ENCODE data around the gene ZDHHC4. TPM values are rescaled to one million over a fixed set of nuclear protein-coding genes. Genes with fewer than 3 reads are reported as not detected.
A peak's percentile ranks its signal among the peaks of the same experiment; 100 is the strongest.

ZDHHC4 gene
- total and polyA plus RNA-seq, 2 experiments from 2014 or later = 55.4 to 72.6 TPM

DNA sequence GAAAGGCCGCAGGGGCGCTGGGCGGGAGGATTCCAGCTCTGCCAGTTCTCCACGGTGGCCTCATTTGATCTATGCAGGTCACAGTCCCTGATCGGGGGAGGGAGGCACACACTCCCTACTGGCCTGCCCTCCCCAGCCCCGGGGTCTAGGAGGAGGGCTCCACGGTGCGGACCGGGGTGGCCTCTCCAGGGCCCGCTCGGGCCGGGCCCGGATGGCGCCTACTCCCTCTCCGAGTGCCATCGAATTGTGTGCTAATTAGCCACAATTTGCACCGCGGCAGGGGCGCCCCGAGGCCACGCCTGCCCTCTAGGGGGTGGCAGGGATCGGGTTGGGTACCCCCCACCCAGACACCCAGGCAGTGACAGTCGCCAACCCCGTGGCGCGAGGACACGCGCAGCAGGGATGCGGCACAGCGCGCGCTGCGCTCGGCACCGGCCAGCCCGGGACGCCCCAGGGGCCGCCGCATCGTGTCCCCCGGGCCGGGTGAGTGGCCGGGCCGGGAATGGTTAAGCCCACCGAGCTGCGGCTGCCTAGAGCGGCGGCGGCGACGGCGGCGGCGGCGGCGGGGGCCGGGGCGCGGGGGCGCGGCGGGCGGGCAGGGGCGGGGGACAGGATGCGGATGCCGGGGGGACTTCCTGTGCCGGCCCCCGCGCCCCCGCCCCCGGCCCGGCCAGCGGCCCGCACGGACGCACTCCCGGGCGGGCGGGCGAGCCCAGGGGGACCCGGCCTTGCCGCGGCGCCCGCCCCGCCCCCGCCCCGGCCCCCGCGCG lies 37.9 kb downstream of the ZDHHC4 start, which contains the start of gene ZNF853:
ZNF853 (plus strand) TSS at position 658 of the 770 bp plus-strand sequence. CDS start 565 bp downstream, outside the sequence.
- Histone ChIP-seq H3K9ac (no peak within 1 kb of the TSS), H3K4me3 (peak within 1 kb of the TSS; percentile 37; the same call in 1 of the 2 replicates)
- DNase-seq = no peak

DNA sequence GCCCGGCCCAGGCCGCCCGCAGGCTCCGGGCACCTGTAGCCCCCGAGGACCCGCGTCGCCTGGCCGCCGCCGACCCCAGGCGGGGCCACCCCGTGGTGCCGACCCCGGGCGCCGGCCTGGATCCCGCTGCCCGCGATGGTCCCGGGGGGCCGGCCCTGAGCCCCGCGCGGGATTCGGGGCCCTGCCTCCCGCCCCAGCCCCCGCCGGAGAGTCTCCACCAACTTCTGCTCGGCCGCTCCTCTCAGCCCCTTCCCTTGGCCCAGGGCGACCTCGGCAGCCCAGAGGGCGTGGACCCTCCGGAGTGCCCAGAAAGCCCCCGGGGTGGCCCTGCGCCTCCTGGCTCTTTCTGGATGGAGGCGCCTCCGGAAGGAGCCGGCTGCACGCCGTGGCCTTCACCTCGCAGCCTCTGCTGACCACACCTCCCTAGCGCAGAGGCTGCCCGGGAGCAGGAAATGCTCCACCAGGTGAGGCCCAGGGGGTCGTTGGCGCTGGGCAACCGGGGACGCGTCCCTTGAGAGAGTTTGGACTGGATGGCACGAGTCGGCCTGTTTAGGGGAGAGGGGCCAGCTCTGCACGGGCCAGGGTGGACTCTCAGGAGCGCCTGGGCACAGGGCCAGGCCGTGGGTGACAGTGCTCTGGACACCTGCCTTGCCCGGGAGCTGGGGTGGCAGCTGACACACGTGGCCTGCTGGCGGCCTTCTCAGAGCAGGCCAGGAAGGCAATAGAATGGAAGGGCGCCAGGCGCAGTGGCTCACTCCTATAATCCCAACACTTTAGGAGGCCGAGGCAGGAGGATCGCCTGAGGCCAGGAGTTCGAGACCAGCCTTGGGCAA lies 38.7 kb downstream of the ZDHHC4 start:
- no peak overlapping the region for H3K9ac ChIP-seq
- H3K27me3 ChIP-seq (replicated peaks; ENCODE audit: insufficient read depth) = peaks cover 42% of the 10 kb centered on the region
- no peak overlapping the region; the same call in 1 of the 2 replicates for H2AFZ ChIP-seq
- no peaks in the 10 kb centered on the region for H3K4me1 ChIP-seq (ENCODE audit: insufficient read depth)
- H3K9me2 ChIP-seq (ENCODE audit: insufficient read depth) = no peaks in the 10 kb centered on the region
- DNase-seq = no peak
- H3K4me3 ChIP-seq = no peak overlapping the region
- no peaks in the 10 kb centered on the region for H4K20me1 ChIP-seq (ENCODE audit: insufficient read depth)
- no peaks in the 10 kb centered on the region for H3K79me2 ChIP-seq (ENCODE audit: insufficient read depth)
- no peaks in the 10 kb centered on the region for H3F3A ChIP-seq (ENCODE audit: insufficient read depth)
- H3K9me3 ChIP-seq (ENCODE audit: low read depth) = no peaks in the 10 kb centered on the region
- no peak overlapping the region for H3K27ac ChIP-seq
- TF ChIP-seq EZH2 (IDR thresholded peaks at IDR 0.05; ENCODE audit: insufficient read depth, poor library complexity, severe bottlenecking) (no peak), EZH2phosphoT487 (IDR thresholded peaks at IDR 0.05; ENCODE audit: insufficient read depth, low read depth) (0 out of 2 replicates have a peak, but pooled peaks have one; percentile 72)
- no peaks in the 10 kb centered on the region for H3K36me3 ChIP-seq (ENCODE audit: low read depth)
- no peak overlapping the region for H3K4me2 ChIP-seq (ENCODE audit: unreplicated experiment)
- 11 to 18% methylated on average over 34 to 53 of the region's 63 CpGs for WGBS, 2 experiments (ENCODE audit: low coverage in 1 of 2, low lambda C conversion rate in 2 of 2, missing lambda C conversion rate in 2 of 2)
- in situ Hi-C loops (cut with MboI) = no loop called here

More for the DNA sequence above, 37.9 kb downstream of the ZDHHC4 start, which contains the start of gene ZNF853:
- Histone ChIP-seq H3K4me1 (ENCODE audit: insufficient read depth) (no peaks in the 10 kb centered on the region), H2AFZ (no peak within 1 kb of the TSS; the same call in 1 of the 2 replicates), H3F3A (ENCODE audit: insufficient read depth) (no peaks in the 10 kb centered on the region), H3K79me2 (ENCODE audit: insufficient read depth) (no peaks in the 10 kb centered on the region), H3K4me2 (ENCODE audit: unreplicated experiment) (no peak within 1 kb of the TSS), H3K27me3 (replicated peaks; ENCODE audit: insufficient read depth) (peaks cover 42% of the 10 kb centered on the region), H3K27ac (no peak within 1 kb of the TSS), H3K9me2 (ENCODE audit: insufficient read depth) (no peaks in the 10 kb centered on the region), H3K9me3 (ENCODE audit: low read depth) (no peaks in the 10 kb centered on the region), H4K20me1 (ENCODE audit: insufficient read depth) (no peaks in the 10 kb centered on the region), H3K36me3 (ENCODE audit: low read depth) (no peaks in the 10 kb centered on the region)
- in situ Hi-C loops (cut with MboI) = no loop called here
- TF ChIP-seq EZH2phosphoT487 (IDR thresholded peaks at IDR 0.05; ENCODE audit: insufficient read depth, low read depth) (no peak), EZH2 (IDR thresholded peaks at IDR 0.05; ENCODE audit: insufficient read depth, poor library complexity, severe bottlenecking) (peak; percentile 64)
- 11% methylated on average over 25 to 38 of the region's 91 CpGs for WGBS, 2 experiments (ENCODE audit: low coverage in 1 of 2, low lambda C conversion rate in 2 of 2, missing lambda C conversion rate in 2 of 2)

DNA sequence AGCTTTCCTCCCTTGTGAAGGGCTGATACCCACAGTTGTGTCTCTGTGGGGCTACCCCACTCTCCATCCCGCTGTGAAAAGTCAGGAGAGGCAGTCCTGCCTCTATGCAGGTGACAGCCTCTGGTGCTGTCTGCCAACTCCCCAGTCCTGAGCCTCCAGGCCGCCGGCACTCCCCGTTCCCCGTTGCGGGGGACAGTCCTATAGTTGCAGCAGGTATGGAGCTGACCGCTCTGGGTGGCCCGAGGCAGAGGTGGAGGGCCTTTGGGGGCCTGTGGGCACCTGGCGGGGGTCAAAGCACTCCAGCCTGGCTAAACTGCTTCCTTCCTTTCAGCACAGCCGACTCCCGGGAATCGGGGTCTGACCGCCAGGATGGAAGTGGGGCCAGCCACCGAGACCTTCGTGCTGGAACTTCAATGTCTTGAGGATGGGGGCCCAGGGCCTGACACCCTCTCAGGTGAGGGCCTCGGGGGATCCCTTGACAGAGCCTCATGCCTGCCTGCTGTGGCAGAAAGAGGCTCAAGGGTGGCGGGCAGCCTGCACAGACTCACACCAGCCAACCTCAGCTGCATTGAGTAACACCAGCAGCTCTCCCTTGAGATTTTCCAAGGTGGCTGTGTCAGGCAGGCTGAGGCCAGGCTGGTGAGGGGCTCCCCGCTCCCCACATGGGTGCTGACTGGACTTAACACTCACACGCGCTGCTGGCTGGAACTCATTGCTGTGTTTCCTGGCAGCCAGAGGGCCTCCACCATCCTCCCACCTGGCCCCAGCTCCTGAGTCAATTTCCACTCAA lies 39.8 kb downstream of the ZDHHC4 start:
- H3K79me2 ChIP-seq (ENCODE audit: insufficient read depth) = no peaks in the 10 kb centered on the region
- no peak overlapping the region for H3K4me3 ChIP-seq
- no peak for TF ChIP-seq EZH2phosphoT487 (IDR thresholded peaks at IDR 0.05; ENCODE audit: insufficient read depth, low read depth)
- TF ChIP-seq EZH2 (IDR thresholded peaks at IDR 0.05; ENCODE audit: insufficient read depth, poor library complexity, severe bottlenecking) = no peak
- no peaks in the 10 kb centered on the region for H3K36me3 ChIP-seq (ENCODE audit: low read depth)
- WGBS, 2 experiments (ENCODE audit: low coverage in 1 of 2, low lambda C conversion rate in 2 of 2, missing lambda C conversion rate in 2 of 2) = 85% methylated on average over 13 to 20 of the region's 20 CpGs
- peaks cover 42% of the 10 kb centered on the region for H3K27me3 ChIP-seq (replicated peaks; ENCODE audit: insufficient read depth)
- no peaks in the 10 kb centered on the region for H3K9me3 ChIP-seq (ENCODE audit: low read depth)
- no peaks in the 10 kb centered on the region for H3F3A ChIP-seq (ENCODE audit: insufficient read depth)
- H3K27ac ChIP-seq = no peak overlapping the region
- DNase-seq = no peak
- H3K4me1 ChIP-seq (ENCODE audit: insufficient read depth) = no peaks in the 10 kb centered on the region
- H2AFZ ChIP-seq = no peak overlapping the region
- H4K20me1 ChIP-seq (ENCODE audit: insufficient read depth) = no peaks in the 10 kb centered on the region
- no peak overlapping the region for H3K4me2 ChIP-seq (ENCODE audit: unreplicated experiment)
- no peaks in the 10 kb centered on the region for H3K9me2 ChIP-seq (ENCODE audit: insufficient read depth)
- H3K9ac ChIP-seq = no peak overlapping the region
- in situ Hi-C loops (cut with MboI) = no loop called here

DNA sequence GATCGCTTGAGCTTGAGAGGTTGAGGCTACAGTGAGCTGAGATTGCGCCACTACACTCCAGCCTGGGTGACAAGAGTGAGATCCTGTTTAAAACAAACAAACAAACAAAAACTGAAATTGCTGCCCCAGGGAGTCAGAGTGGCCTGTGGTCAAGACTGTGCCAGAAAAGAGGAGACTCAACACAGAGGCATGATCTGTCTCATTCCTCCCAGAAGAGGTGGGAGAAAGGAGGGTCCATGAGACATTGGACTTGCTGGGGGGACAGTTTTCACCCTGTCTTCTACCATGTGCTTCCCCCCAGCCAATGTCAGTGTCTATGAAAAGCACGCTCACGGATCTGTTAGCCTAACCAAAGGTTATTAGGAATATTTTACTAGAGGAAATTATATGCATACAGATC lies 41.4 kb downstream of the ZDHHC4 start:
- 91% methylated on average over 4 of the region's 4 CpGs for WGBS, 2 experiments (ENCODE audit: low coverage in 1 of 2, low lambda C conversion rate in 2 of 2, missing lambda C conversion rate in 2 of 2)
- no peaks in the 10 kb centered on the region for H3K36me3 ChIP-seq (ENCODE audit: low read depth)
- peaks cover 39% of the 10 kb centered on the region for H3K27me3 ChIP-seq (replicated peaks; ENCODE audit: insufficient read depth)
- no peak overlapping the region for H3K4me2 ChIP-seq (ENCODE audit: unreplicated experiment)
- H3F3A ChIP-seq (ENCODE audit: insufficient read depth) = no peaks in the 10 kb centered on the region
- H3K4me1 ChIP-seq (ENCODE audit: insufficient read depth) = no peaks in the 10 kb centered on the region
- in situ Hi-C loops (cut with MboI) = no loop called here
- H3K9me2 ChIP-seq (ENCODE audit: insufficient read depth) = no peaks in the 10 kb centered on the region
- H3K4me3 ChIP-seq = no peak overlapping the region
- peak; percentile 58 for DNase-seq
- no peak overlapping the region for H3K27ac ChIP-seq
- TF ChIP-seq EZH2phosphoT487 (IDR thresholded peaks at IDR 0.05; ENCODE audit: insufficient read depth, low read depth) (no peak), EZH2 (IDR thresholded peaks at IDR 0.05; ENCODE audit: insufficient read depth, poor library complexity, severe bottlenecking) (no peak)
- H3K9me3 ChIP-seq (ENCODE audit: low read depth) = no peaks in the 10 kb centered on the region
- no peaks in the 10 kb centered on the region for H3K79me2 ChIP-seq (ENCODE audit: insufficient read depth)
- no peak overlapping the region for H3K9ac ChIP-seq
- H4K20me1 ChIP-seq (ENCODE audit: insufficient read depth) = no peaks in the 10 kb centered on the region
- H2AFZ ChIP-seq = no peak overlapping the region

Data from GM23248 (cell line).